ENCODE measurements around the gene LPP. TPM values are rescaled to one million over a fixed set of nuclear protein-coding genes. Genes with fewer than 3 reads are reported as not detected.

LPP gene
- total and polyA plus RNA-seq, 2 of the 13 experiments (the other 11 are each of a cell fraction or from before 2014, with no cell fraction given): 19.2 to 29.9 TPM

- peak; percentile 97 for TF ChIP-seq CEBPB (IDR thresholded peaks at IDR 0.05; ENCODE audit: borderline replicate concordance, low read depth, low read length)
- no peak for TF ChIP-seq NRL (CRISPR knock-in tag; IDR thresholded peaks at IDR 0.05; ENCODE audit: borderline replicate concordance)
- TF ChIP-seq NR0B2 (CRISPR knock-in tag; IDR thresholded peaks at IDR 0.05): no peak
- no peak for TF ChIP-seq ZNF274 (CRISPR knock-in tag; IDR thresholded peaks at IDR 0.05)
- no peak for TF ChIP-seq ZNF557 (CRISPR knock-in tag; IDR thresholded peaks at IDR 0.05)
- TF ChIP-seq ZNF367 (CRISPR knock-in tag; IDR thresholded peaks at IDR 0.05; ENCODE audit: borderline replicate concordance): 0 out of 2 replicates have a peak, but pooled peaks have one; percentile 38
- TF ChIP-seq KAT8 (CRISPR knock-in tag; IDR thresholded peaks at IDR 0.05): peak; percentile 88
- TF ChIP-seq ZNF510 (CRISPR knock-in tag; IDR thresholded peaks at IDR 0.05; ENCODE audit: low read depth): no peak
- peak; percentile 99 for TF ChIP-seq NCOA1 (CRISPR knock-in tag; IDR thresholded peaks at IDR 0.05)
- no peak; the same call in 1 of the 2 replicates for TF ChIP-seq PBX2 (CRISPR knock-in tag; IDR thresholded peaks at IDR 0.05)
- peak; percentile 75 for TF ChIP-seq ESRRA (CRISPR knock-in tag; IDR thresholded peaks at IDR 0.05; ENCODE audit: low read depth)
- 0 out of 2 replicates have a peak, but pooled peaks have one; percentile 44 for TF ChIP-seq KMT2B (CRISPR knock-in tag; IDR thresholded peaks at IDR 0.05)
- TF ChIP-seq CC2D1A (CRISPR knock-in tag; IDR thresholded peaks at IDR 0.05): no peak
- no peak for TF ChIP-seq ZNF280B (CRISPR knock-in tag; IDR thresholded peaks at IDR 0.05; ENCODE audit: borderline replicate concordance)
- TF ChIP-seq SNAPC2 (CRISPR knock-in tag; IDR thresholded peaks at IDR 0.05): no peak; the same call in 1 of the 2 replicates
- no peak for TF ChIP-seq NPAS2 (CRISPR knock-in tag; IDR thresholded peaks at IDR 0.05; ENCODE audit: borderline replicate concordance)
- peak; percentile 91 for TF ChIP-seq RFXAP (CRISPR knock-in tag; IDR thresholded peaks at IDR 0.05; ENCODE audit: borderline replicate concordance)
- TF ChIP-seq GABPA (IDR thresholded peaks at IDR 0.05; ENCODE audit: low read depth, low read length): no peak
- TF ChIP-seq GABPA (CRISPR knock-in tag; IDR thresholded peaks at IDR 0.05; ENCODE audit: low read depth): no peak; the same call in 1 of the 2 replicates
- TF ChIP-seq ZNF543 (CRISPR knock-in tag; IDR thresholded peaks at IDR 0.05): no peak
- TF ChIP-seq ZNF460 (CRISPR knock-in tag; IDR thresholded peaks at IDR 0.05; ENCODE audit: borderline replicate concordance): no peak; the same call in 1 of the 2 replicates
- no peak for TF ChIP-seq THAP9 (CRISPR knock-in tag; IDR thresholded peaks at IDR 0.05; ENCODE audit: borderline replicate concordance)
- TF ChIP-seq ZNF44 (CRISPR knock-in tag; IDR thresholded peaks at IDR 0.05): no peak
- TF ChIP-seq POLR2AphosphoS5 (IDR thresholded peaks at IDR 0.05; ENCODE audit: low read depth, low read length): no peak
- TF ChIP-seq ZNF792 (CRISPR knock-in tag; IDR thresholded peaks at IDR 0.05): peak; percentile 83
- TF ChIP-seq ZNF772 (CRISPR knock-in tag; IDR thresholded peaks at IDR 0.05): peak; percentile 69; the same call in 1 of the 2 replicates
- TF ChIP-seq ADNP (CRISPR knock-in tag; IDR thresholded peaks at IDR 0.05): no peak
Observed at GRCh38 chr3:188746291-188746783, 592.4 kb downstream of the LPP start (continued).
